Activated naive CD8-positive, alpha-beta T cell treated with anti-CD3 and anti-CD28 coated beads, Interleukin-2, amount 10 ng/mL, durations not matched to agents 7 days and 5 days (primary cell): ENCODE results near the gene SIGLEC1. TPM values are rescaled to one million over a fixed set of nuclear protein-coding genes. Genes with fewer than 3 reads are reported as not detected.

Experiments used
- ATAC-seq: fragments of 150-1000 bp; cut with Tn5 transposase; one replicate; pipeline ENCODE4 v1.10.0; 2021; ENCODE audit warnings: low read depth, moderate library complexity
- POLR2A ChIA-PET: fragments of 350-600 bp; sonication (Branson Sonifier 250); formaldehyde crosslinking; loops from one replicate; lab custom pipeline; 2021; ENCODE audit warnings: antibody characterized with exemption; lab: Charles Lee
- DNase-seq: peaks from one replicate; pipeline ENCODE4 v3.0.0; 2021
- H3K27ac Mint-ChIP-seq: one replicate; pipeline ENCODE4 v1.8.0; 2022; ENCODE audit warnings: mild to moderate bottlenecking, mixed read lengths
- H3K27me3 Mint-ChIP-seq: one replicate; pipeline ENCODE4 v1.8.0; 2022; ENCODE audit warnings: mild to moderate bottlenecking, moderate library complexity, mixed read lengths
- H3K36me3 Mint-ChIP-seq: one replicate; pipeline ENCODE4 v1.8.0; 2021; ENCODE audit warnings: mild to moderate bottlenecking, mixed read lengths
- H3K4me1 Mint-ChIP-seq: one replicate; pipeline ENCODE4 v1.8.0; 2021; ENCODE audit warnings: mixed read lengths
- H3K4me3 Mint-ChIP-seq: one replicate; pipeline ENCODE4 v1.8.0; 2022; ENCODE audit warnings: mild to moderate bottlenecking, moderate library complexity, mixed read lengths
- H3K9me3 Mint-ChIP-seq: one replicate; pipeline ENCODE4 v1.8.0; 2021; ENCODE audit warnings: mixed read lengths
- total RNA-seq, 2 experiments: library from RNA; stranded (reverse); gene quantifications; one replicate each; pipeline ENCODE4 v1.2.3, GENCODE V29; 2021

The SIGLEC1 gene
- total RNA-seq, 2 experiments from 2014 or later: 0.20 to 0.25 TPM

- ATAC-seq (peak; percentile 46), DNase-seq (peak; percentile 67)
- Mint-ChIP-seq H3K4me3 (peak overlapping the region; percentile 69), H3K27ac (no peak overlapping the region), H3K9me3 (no peaks in the 10 kb centered on the region), H3K27me3 (peaks cover under 1% of the 10 kb centered on the region), H3K4me1 (peaks cover 7% of the 10 kb centered on the region), H3K36me3 (no peaks in the 10 kb centered on the region)
- POLR2A ChIA-PET: interaction anchor here (2.0 kb wide), 1 partner anchor 16 kb away, joined by 8 read pairs; the partner anchor contains the start of gene ADISSP
These were observed 39.4 kb upstream of the SIGLEC1 start for GRCh38 chr20:3751675-3752385.

GRCh38 chr20:3751305-3751674 is 38.9 kb upstream of the SIGLEC1 start:
- peaks cover 7% of the 10 kb centered on the region for H3K4me1 Mint-ChIP-seq
- DNase-seq (no peak), ATAC-seq (no peak)
- no peaks in the 10 kb centered on the region for H3K9me3 Mint-ChIP-seq
- H3K27me3 Mint-ChIP-seq: peaks cover 3% of the 10 kb centered on the region
- POLR2A ChIA-PET: interaction anchor here (0.7 to 2.0 kb wide), 2 partner anchors 17 to 104 kb away, joined by 5 to 8 read pairs; partner anchors contain the start of gene ADISSP
- H3K36me3 Mint-ChIP-seq: no peaks in the 10 kb centered on the region
- H3K4me3 Mint-ChIP-seq: peak overlapping the region; percentile 13
- no peak overlapping the region for H3K27ac Mint-ChIP-seq

- H3K27ac Mint-ChIP-seq: no peak overlapping the region
- H3K36me3 Mint-ChIP-seq: no peaks in the 10 kb centered on the region
- peak; percentile 41 for ATAC-seq
- peaks cover 6% of the 10 kb centered on the region for H3K27me3 Mint-ChIP-seq
- POLR2A ChIA-PET: interaction anchor here (2.0 kb wide), 1 partner anchor 18 kb away, joined by 8 read pairs; the partner anchor contains the start of gene ADISSP
- DNase-seq: peak; percentile 72
- H3K4me3 Mint-ChIP-seq: no peak overlapping the region
- H3K9me3 Mint-ChIP-seq: no peaks in the 10 kb centered on the region
- H3K4me1 Mint-ChIP-seq: peaks cover 11% of the 10 kb centered on the region
These were observed 37.5 kb upstream of the SIGLEC1 start for GRCh38 chr20:3749689-3750531.

- no peak overlapping the region for H3K4me3 Mint-ChIP-seq
- H3K9me3 Mint-ChIP-seq: no peaks in the 10 kb centered on the region
- no peaks in the 10 kb centered on the region for H3K36me3 Mint-ChIP-seq
- H3K27me3 Mint-ChIP-seq: peaks cover 13% of the 10 kb centered on the region
- no peak for DNase-seq
- no peak overlapping the region for H3K27ac Mint-ChIP-seq
- POLR2A ChIA-PET: no interaction called here
- peaks cover 16% of the 10 kb centered on the region for H3K4me1 Mint-ChIP-seq
- no peak for ATAC-seq
These were observed 36.8 kb upstream of the SIGLEC1 start for GRCh38 chr20:3749087-3749688.

GRCh38 chr20:3748073-3748472 is 35.7 kb upstream of the SIGLEC1 start:
- H3K36me3 Mint-ChIP-seq: no peaks in the 10 kb centered on the region
- no peaks in the 10 kb centered on the region for H3K9me3 Mint-ChIP-seq
- no peak overlapping the region for H3K27ac Mint-ChIP-seq
- DNase-seq (no peak), ATAC-seq (no peak)
- no peak overlapping the region for H3K4me3 Mint-ChIP-seq
- H3K27me3 Mint-ChIP-seq: peaks cover 13% of the 10 kb centered on the region
- POLR2A ChIA-PET: interaction anchor here (0.7 kb wide), 1 partner anchor 16 kb away, joined by 3 read pairs; the partner anchor contains the start of gene HSPA12B
- H3K4me1 Mint-ChIP-seq: peaks cover 14% of the 10 kb centered on the region

- POLR2A ChIA-PET: interaction anchor here (0.7 kb wide), 1 partner anchor 15 kb away, joined by 3 read pairs; the partner anchor contains the start of gene HSPA12B
- Mint-ChIP-seq H3K9me3 (no peaks in the 10 kb centered on the region), H3K4me3 (no peak overlapping the region), H3K36me3 (no peaks in the 10 kb centered on the region), H3K4me1 (peaks cover 13% of the 10 kb centered on the region), H3K27ac (no peak overlapping the region), H3K27me3 (peaks cover 13% of the 10 kb centered on the region)
- ATAC-seq: no peak
- DNase-seq: no peak
These were observed 35.1 kb upstream of the SIGLEC1 start for GRCh38 chr20:3747471-3747870.

GRCh38 chr20:3745686-3746173 is 33.3 kb upstream of the SIGLEC1 start:
- DNase-seq (no peak), ATAC-seq (no peak)

GRCh38 chr20:3744806-3745685 is 32.6 kb upstream of the SIGLEC1 start:
- peaks cover 8% of the 10 kb centered on the region for H3K4me1 Mint-ChIP-seq
- ATAC-seq: peak; percentile 55
- peak overlapping the region; percentile 54 for H3K4me3 Mint-ChIP-seq
- H3K36me3 Mint-ChIP-seq: no peaks in the 10 kb centered on the region
- peaks cover 13% of the 10 kb centered on the region for H3K27me3 Mint-ChIP-seq
- no peak overlapping the region for H3K27ac Mint-ChIP-seq
- POLR2A ChIA-PET: no interaction called here
- DNase-seq: peak; percentile 63
- H3K9me3 Mint-ChIP-seq: no peaks in the 10 kb centered on the region

More at GRCh38 chr20:3745686-3746173, 33.3 kb upstream of the SIGLEC1 start:
- POLR2A ChIA-PET: no interaction called here
- Mint-ChIP-seq H3K27ac (no peak overlapping the region), H3K27me3 (peaks cover 13% of the 10 kb centered on the region), H3K9me3 (no peaks in the 10 kb centered on the region), H3K4me3 (no peak overlapping the region), H3K4me1 (peaks cover 8% of the 10 kb centered on the region), H3K36me3 (no peaks in the 10 kb centered on the region)

- POLR2A ChIA-PET: no interaction called here
- no peak for ATAC-seq
- no peaks in the 10 kb centered on the region for H3K36me3 Mint-ChIP-seq
- no peak overlapping the region for H3K27ac Mint-ChIP-seq
- no peaks in the 10 kb centered on the region for H3K9me3 Mint-ChIP-seq
- peaks cover 13% of the 10 kb centered on the region for H3K27me3 Mint-ChIP-seq
- peaks cover 8% of the 10 kb centered on the region for H3K4me1 Mint-ChIP-seq
- no peak for DNase-seq
- no peak overlapping the region for H3K4me3 Mint-ChIP-seq
These were observed 31.6 kb upstream of the SIGLEC1 start for GRCh38 chr20:3744037-3744436.

GRCh38 chr20:3743251-3743650 is 30.9 kb upstream of the SIGLEC1 start:
- H3K9me3 Mint-ChIP-seq: no peaks in the 10 kb centered on the region
- peaks cover 8% of the 10 kb centered on the region for H3K4me1 Mint-ChIP-seq
- no peak overlapping the region for H3K4me3 Mint-ChIP-seq
- H3K27ac Mint-ChIP-seq: no peak overlapping the region
- no peaks in the 10 kb centered on the region for H3K36me3 Mint-ChIP-seq
- peaks cover 13% of the 10 kb centered on the region for H3K27me3 Mint-ChIP-seq
- ATAC-seq (no peak), DNase-seq (no peak)
- POLR2A ChIA-PET: no interaction called here

GRCh38 chr20:3741836-3742458 is 29.5 kb upstream of the SIGLEC1 start:
- Mint-ChIP-seq H3K36me3 (no peaks in the 10 kb centered on the region), H3K9me3 (no peaks in the 10 kb centered on the region), H3K4me3 (no peak overlapping the region), H3K4me1 (peaks cover 8% of the 10 kb centered on the region), H3K27ac (no peak overlapping the region), H3K27me3 (peaks cover 14% of the 10 kb centered on the region)
- DNase-seq (no peak), ATAC-seq (no peak)
- POLR2A ChIA-PET: no interaction called here
